Stimulated activated CD4-positive, alpha-beta T cell treated with anti-CD3 and anti-CD28 coated beads, Interleukin-1b, Interleukin-23, amount 100 ng/mL, for 48 hours (primary cell): ENCODE measurements around the gene FRMD4A.

Source experiments
- DNase-seq: peaks from one replicate; pipeline ENCODE4 v3.0.0-alpha.2; 2020

FRMD4A gene

DNA sequence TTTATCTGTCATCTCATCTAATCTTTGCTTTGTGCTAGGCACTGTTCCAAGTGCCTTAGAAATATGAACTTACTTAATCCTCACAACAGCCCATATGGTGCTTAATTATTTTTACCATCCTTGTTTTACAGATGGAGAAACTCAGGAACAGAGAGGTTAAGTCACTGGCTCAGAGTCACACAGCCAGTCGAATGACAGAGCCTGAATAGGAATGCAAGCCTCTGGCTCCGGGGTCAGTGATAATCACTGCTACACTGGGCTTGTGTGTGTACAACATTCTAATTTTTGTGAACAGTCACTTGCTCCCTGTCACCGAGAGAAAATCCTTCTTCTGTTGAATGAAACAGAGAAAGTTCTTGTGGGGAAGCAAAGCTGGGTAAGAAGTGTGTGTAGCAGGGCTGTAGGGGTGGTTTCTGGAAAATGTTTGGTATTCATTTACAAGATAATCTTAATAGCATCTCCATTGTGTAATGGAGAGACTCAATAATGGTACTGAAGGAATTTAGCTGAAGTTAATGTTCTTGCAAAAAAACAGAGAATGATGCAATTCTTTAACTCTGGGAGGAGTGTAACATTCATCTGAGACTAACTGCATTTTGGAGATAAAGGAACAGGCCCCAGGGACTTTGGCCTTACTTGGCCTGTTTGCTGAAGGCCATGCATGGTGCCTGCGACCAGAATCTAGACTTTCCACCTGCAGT, 290.6 kb downstream of the FRMD4A start:
- no peak for DNase-seq

DNA sequence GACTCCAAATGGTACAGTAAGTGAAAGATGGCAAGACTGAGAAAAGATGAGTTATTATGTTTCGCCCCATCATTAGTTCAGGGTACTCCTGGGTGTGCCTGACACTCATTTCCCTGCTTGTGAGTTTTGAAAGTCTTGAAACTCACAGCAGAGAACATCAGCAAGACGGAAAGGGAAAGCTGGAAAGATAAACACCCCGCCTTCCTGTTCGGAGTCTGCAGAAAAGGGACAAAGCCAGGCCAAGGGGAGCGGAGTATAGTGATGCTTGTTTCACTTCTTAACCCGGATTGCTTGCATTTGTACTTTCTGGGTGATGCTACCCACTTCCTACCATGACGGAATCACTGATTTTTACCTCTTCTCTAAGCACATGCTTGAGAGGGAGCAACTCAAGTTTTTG, 294.5 kb downstream of the FRMD4A start:
- no peak for DNase-seq

DNA sequence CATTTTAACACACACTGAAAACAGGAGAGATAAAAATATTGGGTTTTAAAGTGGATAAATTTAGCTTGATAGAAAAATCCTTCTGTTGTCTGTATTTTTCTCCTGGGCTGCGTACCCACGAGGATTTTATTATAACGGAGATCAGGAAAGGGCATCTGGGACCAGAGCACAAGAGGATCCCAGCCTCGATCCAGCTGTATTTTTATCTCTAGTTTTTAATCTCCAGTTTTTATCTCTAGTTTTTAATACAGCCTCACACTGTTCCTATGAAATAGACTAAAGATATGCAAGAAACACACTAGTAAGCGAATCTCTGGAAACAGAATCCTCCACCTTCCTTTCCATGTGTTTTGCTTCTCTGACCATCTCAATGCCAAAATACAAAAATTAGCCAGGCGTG, 295.2 kb downstream of the FRMD4A start:
- DNase-seq = no peak

DNA sequence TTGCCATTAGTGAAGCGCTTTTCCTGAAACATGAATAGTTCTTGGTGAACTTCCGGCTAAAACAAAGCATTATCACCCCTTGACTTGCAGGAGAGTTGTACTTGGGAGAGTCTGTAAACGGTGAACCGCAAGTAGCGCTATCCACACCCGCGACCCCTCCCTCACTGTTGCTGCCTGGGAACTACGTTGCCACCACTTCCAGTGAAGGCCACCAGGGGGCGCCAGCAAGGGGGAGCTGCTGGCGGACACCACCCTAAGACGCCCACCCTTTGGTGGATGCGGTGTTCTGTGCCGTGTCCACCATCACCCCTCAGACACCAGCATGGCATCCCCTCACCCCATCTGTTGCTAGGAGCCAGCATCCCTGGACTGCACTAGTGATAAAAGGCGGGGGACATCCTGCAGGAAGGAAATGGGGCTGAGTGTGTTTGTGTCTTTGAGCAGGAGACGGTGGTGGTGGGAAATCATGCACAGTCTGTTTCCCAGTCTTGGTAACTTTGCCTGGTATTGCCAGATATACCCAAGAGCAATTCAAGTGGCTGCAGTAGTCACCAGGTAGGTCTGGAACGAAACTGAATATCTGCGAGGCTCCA, 298.2 kb downstream of the FRMD4A start:
- DNase-seq = peak; percentile 42

DNA sequence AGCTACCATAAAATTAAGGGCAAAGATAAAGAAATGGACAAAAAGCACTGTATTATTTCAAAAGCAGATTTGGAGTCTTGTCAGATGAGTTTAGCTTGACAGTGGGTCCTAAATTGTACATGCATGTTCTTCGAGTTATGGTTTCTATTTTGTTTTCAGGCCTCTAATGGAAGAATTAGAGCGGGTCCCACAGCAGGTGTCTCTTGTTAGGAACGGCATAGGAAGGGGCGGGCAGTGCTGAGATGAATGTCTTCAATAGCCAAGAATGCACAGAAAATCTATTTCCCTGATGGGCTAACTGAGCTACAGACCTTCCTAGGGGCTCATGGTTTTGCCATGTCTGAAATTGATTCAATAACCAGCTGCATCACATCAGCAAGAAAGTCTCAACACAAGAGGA, 304.4 kb downstream of the FRMD4A start:
- DNase-seq = no peak

DNA sequence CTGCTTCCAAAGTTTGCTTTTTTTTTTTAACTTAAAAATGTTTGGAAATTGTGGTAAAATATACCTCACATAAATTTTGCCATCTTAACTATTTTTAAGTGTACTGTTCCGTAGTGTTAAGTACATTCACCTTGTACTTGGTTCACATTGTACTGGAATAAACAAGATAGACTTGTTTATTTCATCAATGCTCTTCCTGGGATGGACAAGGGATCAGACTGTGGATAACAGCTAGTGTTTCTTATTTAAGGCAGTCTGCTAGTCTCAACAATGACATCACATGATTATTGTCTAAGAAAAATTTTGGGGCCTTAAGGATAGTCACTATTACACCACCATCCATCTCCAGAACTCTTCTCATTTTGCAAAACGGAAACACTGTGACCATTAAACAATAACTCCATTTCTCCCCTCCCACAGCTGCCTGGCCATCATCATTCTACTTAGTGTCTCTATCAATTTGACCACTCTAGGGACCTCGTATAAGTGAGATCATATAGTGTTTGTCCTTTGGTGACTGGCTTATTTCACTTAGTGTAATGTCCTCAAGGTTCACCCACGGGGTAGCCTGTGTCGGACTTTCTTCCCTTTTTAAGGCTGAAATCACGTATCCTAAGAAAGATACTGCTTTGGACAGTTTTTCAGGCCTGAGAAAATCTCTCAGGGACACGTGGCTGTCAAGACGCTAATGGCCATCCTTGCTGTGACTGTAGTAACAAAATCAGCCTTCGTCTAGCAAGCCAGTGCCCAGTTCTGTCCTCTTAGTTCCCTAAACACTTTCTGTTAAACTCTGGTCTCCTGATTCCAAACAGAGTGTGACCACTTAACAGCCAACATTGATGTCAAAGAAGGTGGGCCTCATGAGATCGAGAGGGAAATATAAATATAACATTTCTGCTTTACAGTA, 305.2 kb downstream of the FRMD4A start:
- no peak for DNase-seq

DNA sequence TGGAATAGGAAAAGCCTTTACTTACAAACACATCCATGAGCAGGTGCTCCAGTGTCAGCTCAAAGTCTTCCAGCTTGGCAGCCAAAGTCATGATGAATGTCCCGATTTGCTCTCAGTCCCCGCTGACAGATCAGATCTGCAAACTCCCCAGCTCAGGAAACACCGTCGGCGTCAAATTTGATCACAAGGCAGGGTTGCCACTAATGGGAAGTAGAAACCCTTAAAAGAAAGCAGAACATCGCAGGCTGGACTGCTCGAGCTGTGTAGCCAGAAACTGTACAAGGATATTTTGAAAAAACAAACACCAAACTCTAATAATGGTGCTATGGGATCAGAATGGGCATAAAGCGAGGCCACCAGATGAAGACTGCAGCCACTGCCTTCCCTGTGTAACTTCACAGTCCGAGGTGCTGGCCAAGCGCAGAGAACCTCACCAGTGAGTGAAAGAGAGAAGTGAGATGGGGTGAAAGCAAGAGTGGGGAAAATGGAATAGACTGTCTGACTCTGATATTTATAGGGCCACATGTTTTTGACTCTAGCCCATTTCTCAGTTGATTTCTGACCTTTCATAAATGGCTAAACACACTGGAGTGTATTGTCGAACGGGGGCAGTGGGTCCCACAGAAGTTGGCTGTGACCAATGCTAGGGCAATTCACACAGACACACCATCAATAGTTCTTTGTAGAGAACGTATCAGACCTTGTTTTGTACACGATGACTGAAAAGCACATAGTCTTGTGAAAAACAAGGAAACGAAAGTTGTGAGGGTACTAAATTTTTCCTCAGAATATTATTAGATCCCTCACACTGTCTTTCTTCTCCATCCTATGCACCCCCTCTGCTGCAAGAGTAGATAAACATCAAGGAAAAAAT, 306.2 kb downstream of the FRMD4A start:
- DNase-seq = no peak

DNA sequence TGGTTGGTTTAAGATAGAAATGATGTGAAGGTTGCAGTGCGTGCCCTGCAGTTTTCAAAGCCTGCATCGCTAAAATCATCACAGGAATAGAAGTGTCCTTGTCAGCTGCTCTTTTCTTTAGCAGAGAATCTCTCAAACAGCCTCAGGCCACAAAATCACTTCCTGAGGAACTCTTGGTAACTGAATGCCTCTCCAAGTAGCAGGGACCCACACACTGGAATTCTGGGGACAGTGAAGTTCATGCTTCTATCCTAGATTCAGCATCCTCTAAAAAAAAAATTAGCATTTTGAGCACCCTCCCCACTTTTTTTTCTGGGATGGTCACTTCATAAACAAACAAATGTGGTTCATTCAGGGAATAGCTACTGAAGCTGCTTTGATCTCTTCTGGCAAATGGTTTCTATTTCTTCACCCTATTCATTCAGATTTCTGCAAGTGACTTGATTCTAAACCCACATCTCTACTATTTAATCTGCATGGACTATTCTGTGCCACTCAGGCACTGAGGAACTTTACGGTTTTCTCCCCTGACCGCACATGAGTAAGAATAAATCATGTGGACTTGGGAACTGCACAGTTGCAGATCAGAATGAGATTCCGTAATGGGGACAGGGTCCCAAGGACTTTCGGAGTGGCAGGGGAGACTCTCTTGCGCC, 306.9 kb downstream of the FRMD4A start:
- DNase-seq = no peak

DNA sequence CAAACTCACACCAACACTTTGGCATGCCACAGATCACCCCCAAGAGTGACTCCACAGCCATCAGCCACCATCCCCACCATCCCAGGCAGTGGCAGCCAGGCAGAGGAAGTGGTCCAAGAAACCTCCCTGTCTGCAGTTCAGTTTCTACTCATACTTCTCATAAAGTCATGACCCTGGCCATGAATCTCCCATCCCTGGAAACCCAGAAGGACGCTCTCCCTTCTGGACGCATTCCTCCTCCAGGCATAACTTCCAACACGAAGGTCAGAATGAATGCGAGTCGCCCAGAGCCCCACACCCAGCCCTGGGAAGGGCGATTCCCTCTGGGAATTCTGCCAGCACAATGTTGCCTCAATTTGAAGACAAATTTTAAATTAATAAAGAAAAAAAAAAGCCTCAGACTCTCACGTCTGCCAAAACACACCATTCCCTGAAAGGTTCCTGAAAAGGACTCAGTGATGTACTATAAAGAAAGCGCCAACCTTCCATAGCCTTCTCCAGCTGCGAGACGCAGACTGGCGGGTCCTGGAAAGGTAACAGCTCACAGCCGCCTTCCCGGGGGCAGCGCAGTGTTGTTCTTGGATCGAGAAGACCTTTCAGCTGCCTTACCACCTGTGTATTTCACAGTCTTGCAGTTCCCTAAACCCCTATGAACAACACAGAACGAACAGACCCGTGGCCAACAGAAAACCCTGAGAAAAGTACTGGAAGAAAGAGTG, 307.6 kb downstream of the FRMD4A start:
- DNase-seq = no peak

DNA sequence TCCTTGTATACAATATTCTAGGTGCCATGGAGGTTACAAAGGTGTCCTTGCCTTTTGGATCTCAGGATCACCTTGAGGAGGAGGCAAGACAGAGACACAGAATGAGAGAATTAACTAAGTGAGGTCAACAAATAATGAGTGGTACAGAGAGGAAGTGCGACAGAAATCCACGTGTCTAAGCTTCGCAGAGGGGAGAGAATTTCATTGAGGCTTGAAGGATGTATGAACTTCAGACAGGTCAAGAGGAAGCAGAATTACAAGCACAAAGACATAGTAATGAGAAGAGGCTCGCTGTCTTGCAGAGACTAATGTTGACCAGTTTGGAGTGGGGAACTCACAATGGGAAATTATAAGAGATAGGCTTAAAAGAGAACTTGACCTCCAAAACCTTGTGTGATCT, 308.7 kb downstream of the FRMD4A start:
- DNase-seq = no peak

DNA sequence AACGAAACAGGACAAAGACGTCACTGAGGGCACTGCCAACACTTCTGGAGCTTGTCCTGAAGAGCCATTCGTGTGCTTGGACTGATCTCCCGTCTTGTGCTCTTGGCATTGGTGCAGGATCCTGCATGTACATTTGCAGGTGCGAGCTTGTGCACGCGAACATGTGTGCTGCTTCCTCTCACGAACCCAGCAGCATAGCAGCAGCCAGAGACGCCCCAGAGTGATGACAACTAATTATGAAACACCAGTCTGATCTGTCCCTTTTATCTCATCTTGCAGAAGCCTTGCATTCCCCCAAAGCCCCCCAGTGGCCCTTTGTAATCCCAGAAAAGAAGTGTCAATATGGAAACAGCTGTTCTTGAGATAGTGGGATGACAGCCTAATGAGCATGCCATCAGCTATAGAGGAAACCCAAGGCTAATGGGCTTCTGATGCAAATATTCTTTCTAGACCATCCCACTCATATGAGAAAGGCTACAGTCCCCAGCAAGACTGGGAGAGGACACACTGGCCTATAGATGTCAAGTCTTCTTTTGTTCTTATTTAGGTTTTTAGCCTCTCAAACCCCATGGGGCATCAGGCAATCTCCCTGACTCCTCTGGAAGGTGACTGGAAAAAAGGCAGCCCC, 310.6 kb downstream of the FRMD4A start:
- no peak for DNase-seq

DNA sequence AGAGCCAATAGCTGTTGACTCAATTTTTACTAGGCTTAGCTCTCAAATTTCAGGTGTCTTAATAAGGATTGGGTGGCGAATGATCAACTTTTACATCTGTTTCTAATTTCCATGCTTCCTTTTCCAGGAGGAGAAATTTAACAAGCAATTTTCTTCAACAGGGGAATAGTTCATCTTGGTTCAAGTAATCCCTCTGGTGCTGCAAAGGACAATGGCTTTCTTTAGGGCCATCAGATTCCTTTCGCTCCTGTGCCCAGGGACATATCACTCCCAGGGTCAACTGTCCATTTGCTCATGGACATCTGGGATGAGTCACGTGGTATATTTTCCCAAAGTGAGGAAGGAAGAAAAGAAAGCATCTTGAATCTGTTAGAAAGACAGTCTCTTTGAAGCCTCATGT, 313.3 kb downstream of the FRMD4A start:
- no peak for DNase-seq

DNA sequence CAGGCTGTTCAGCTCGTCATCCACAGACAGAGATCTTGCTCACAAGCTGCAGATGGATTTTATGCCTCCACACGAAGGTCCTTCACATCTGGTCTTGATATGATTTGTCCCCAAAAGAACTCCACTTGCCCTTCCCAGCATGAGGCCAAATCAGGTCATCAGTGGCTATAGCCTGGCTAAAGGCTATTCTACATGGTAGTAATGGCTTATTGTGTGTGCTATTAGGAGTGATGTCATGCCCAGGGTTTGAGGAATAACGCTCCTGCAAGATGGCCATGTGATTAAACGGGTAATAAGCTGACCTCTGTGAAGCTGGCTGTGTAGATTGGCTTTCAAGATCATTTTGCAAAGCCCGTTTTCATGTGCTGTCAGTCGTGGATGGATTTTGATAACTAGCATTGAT, 313.8 kb downstream of the FRMD4A start:
- DNase-seq = no peak

DNA sequence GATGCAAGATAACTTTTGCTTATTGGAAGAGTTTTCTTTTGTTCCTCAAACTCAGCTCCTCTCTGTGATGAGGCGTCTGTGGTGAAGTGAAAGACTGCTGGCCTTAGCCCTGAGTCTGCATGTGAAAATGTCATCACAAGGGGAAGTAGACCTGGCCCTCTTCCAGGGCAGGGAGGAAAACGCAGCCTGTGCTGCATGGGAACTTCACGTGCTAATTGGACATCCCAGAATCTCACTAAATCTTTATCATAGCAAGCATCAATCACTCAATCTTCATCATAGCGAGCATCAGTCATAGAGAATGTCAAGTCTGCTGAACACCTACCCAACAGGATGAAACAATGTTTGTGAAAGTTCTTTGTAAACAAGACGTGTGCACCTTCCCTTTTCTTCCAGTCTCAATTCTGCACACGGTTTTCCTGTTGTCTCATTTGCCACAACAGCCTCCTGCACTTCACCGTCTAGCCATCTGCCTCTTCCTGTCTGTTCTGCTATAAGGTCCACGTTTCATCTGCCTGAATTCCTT, 314.6 kb downstream of the FRMD4A start:
- no peak for DNase-seq

DNA sequence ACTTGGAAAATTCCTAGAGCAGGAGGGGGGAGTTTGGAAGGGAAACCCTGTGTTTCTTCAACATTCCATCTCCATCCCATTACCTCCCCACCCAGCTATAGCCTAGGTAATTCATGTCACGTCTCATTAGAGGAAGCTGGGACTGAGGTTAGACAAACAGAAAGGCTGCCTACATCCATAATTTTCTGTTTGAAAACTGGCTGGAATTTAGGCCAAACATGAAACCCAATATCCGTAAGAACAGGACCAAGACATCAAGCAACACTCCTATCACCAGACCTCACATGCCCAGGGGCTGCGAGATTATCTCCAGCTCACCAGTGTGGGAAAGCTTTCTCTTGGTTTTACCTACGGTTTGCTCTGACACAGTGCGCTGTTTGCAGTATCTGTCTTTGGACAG, 316.3 kb downstream of the FRMD4A start:
- no peak for DNase-seq

DNA sequence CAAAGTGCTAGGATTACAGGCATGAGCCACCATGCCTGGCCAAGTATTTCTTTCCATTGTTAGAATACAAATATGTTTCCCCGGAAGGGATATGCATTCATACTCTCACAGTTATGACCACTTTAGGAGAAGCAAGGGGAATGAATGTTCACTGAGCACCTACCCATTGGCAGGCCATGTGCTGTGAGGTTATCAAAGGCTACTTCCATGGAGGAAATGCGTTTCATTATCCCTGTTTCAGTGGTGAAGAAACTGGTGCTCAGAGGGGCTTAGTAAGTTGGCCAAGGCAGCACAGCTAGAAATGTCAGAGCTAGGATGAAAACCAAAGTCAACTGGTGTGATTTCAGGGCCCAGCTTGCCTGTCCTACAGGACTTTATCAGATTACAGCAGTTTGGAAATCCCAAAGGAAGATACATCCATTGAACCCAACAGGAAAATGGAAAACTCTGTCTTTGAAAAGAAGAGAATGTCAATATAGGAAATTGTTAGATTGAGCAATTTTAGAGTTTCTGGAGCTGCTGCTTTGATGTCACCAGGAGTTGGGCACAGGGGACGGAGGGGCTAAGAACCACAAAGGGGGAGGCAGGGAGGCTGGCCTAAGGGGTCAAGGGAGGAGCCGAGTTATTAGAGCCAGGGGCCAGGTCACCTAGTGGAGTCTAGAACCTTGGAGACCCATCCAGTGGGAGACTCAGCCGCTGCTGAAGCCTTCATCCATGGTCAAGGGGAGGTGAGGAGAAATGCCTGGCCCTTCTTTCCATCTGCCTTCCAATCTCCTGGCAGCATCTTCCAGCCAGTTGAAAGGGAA, 319.8 kb downstream of the FRMD4A start:
- no peak for DNase-seq

DNA sequence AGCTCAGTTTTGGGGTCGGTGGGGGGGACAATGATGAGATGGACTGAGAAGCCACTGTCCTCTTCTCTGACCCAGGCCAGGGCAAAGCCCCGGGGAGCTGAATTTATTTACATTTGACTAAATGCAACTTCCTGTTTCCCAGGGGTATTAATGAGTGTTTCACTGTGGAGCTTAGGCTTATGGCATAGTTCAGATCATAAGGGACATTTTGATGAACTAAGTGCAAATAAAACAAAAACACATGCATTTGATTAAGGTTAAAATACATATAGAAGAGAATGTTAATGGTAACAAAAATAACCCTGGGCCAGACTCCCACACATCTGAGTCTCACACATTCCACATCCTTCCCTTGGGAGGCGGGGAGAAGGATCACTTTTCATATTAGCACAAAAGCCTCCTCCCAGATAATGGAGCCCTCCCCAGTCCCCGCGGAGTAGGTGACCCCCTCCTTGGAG, 320.6 kb downstream of the FRMD4A start:
- no peak for DNase-seq

DNA sequence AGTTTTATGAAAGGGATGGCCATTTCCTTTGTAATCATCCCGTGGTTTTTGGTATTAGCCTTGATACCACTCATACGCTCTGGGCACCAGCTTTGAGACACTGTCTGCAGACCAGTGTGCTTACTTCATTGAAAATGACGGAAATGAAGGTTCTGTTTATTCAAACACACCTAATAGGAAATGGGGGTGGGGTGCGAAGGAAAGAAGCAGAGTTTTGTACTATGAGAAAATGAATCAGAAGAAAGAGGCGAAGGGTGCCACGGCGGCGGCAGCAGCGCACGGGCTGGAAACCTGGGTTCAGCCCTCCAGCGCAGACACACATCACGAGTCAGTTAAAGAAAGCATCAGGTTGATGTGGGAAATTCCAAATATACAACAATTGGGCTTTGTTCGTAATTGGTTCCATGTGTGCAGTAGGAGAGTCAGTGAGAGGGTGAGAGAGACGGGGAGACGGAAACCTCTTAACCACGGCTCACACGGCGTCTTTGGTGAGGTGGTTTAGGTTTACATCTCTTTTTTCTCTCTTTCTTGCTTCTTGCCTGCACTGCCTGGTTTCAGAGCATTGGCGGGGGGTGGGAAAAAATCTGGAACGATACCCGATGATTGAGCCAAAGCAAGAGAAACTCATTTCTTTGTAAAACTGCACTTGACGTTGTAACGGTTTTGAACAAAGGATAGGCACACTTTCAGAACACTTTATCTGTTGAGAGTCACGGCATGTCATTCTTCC, 321.2 kb downstream of the FRMD4A start:
- DNase-seq = peak; percentile 77

DNA sequence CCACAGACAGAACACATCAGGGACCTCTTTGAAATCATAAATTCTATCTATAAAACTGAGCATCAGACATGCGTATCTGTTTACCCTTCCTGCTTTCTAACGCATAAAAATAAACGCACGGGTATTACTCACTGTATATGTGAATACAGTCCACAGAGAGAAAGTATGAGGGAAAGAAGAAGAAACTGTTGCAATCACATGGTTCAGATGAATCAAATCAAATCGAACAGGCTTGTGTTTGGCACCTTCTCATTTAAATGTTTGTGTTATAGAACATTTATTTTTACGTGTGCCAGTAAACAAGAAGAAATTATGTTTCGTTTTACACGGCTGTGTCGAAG, 322.0 kb downstream of the FRMD4A start:
- DNase-seq = no peak
